Heart left ventricle (tissue), 16 donors: Measurements from ENCODE around the gene MT1H. TPM values are rescaled to one million over a fixed set of nuclear protein-coding genes. Genes with fewer than 3 reads are reported as not detected.
A peak's percentile ranks its signal among the peaks of the same experiment; 100 is the strongest.

Experiments
- ATAC-seq, 4 donors: fragments of 200-7000 bp; cut with Tn5 transposase; one replicate each; pipeline ENCODE4 v1.9.1; 2020 to 2022; ENCODE audit warnings: moderate library complexity in 4 of 4, mild to moderate bottlenecking in 3 of 4, moderate number of reproducible peaks in 1 of 4
- DNase-seq, 5 donors: peaks; one replicate each; pipeline ENCODE4 v3.0.0-alpha.2; 2020
- H3K27ac ChIP-seq, 12 donors: fragments of 200-600 bp; sonication (generic) in 4 of 12; one replicate each; pipeline versions ENCODE4 v1.5.0 to v1.8.0; 2016 to 2022; ENCODE audit warnings: mild to moderate bottlenecking in 2 of 12
- H3K27me3 ChIP-seq, 9 donors: fragments of 200-600 bp; sonication (generic) in 2 of 9; one replicate each; pipeline versions ENCODE4 v1.5.1 to v1.8.0; 2016 to 2022; ENCODE audit warnings: mild to moderate bottlenecking in 3 of 9
- H3K36me3 ChIP-seq, 9 donors: fragments of 200-600 bp; sonication (generic) in 2 of 9; one replicate each; pipeline versions ENCODE4 v1.5.0 to v1.8.0; 2018 to 2022; ENCODE audit warnings: mild to moderate bottlenecking in 2 of 9
- H3K4me1 ChIP-seq, 12 donors: fragments of 200-600 bp; sonication (generic) in 4 of 12; one replicate each; pipeline versions ENCODE4 v1.5.0 to v1.8.0; 2016 to 2022; ENCODE audit warnings: mild to moderate bottlenecking in 3 of 12
- H3K4me3 ChIP-seq, 12 donors: fragments of 200-600 bp; sonication (generic) in 4 of 12; one replicate each; pipeline versions ENCODE4 v1.5.0 to v1.8.0; 2017 to 2022; ENCODE audit warnings: mild to moderate bottlenecking in 9 of 12, moderate library complexity in 4 of 12
- H3K9me3 ChIP-seq, 12 donors: fragments of 200-600 bp; sonication (generic) in 4 of 12; one replicate each; pipeline versions ENCODE4 v1.5.0 to v1.8.0; 2016 to 2022; ENCODE audit warnings: mild to moderate bottlenecking in 1 of 12
- POLR2A ChIP-seq, 2 donors: fragments of 450-650 bp; IDR thresholded peaks; one replicate each; pipeline ENCODE4 v1.6.1; 2017; ENCODE audit warnings: antibody characterized with exemption in 2 of 2, mild to moderate bottlenecking in 2 of 2, moderate library complexity in 2 of 2
- WGBS, 4 donors: extraction: QIAGEN DNeasy Blood & Tissue Kit in 2 of 4; methylation state at CpG; one replicate each; pipeline versions ENCODE4 v1.1.5 to v1.1.7; 2013 to 2018; 5-methylcytosine and 5-hydroxymethylcytosine counted together
- intact Hi-C, 10 donors: fragments of 100-400 bp; cut with DNase I; formaldehyde crosslinking; loops; one replicate each; pipeline versions ENCODE4 v1.11.1 to v1.14.2; 2022
- polyA plus RNA-seq, 2 donors: library from polyadenylated mRNA; stranded (reverse); fragments of 200-250 nt; gene quantifications; one replicate each; pipeline ENCODE4 v1.2.3, GENCODE V29; 2013
- total RNA-seq, 9 donors: library from RNA; depleted of rRNA in 2 of 9; stranded (reverse); fragments of >200 nt in 2 of 9; fragmentation: NEBNext Ultra II Directional in 3 of 9; extraction: Animal tissue kit (Norgen Biotek cat#: 25700) in 3 of 9; gene quantifications; one replicate each; pipeline versions ENCODE4 v1.1.0 to v1.2.4, GENCODE V29; 2016 to 2023
- TF ChIP-seq, protein P1 (sequence below), 12 donors: fragments of 200-600 bp; sonication (generic) in 4 of 12; IDR thresholded peaks; one replicate each; pipeline versions ENCODE4 v1.5.0 to v1.8.0; 2018 to 2022; ENCODE audit warnings: antibody characterized with exemption in 12 of 12, mild to moderate bottlenecking in 5 of 12
- donor health status: ischemic (EF 13 %, LVEDD 7.1; RV severe dilation, severe dysfunction).
- donor health status: healthy with polysubstance abuse.
- donor health status: DM: no; HTN: yes; CAD: no.
- donor health status: DM: no; HTN: no; CAD: no.
- donor health status: ischemic (EF 25% LVEDD 6.9; RV normal size, moderate dysfunction).
- donor health status: ischemic (EF 25% LVEDD 5.7; RV mildly dilated, moderate dysfunction).
- donor health status: healthy.
- donor health status: DM: yes; HTN: yes; CAD: no.
- donor health status: ischemic (EF 35%, LVEDD 5.7; RV mildly dilated, moderate dysfunction).
- donor health status: nonischemic (EF 11% LVEDD 7.7; RV severe dilation, severe dysfunction).
- donor health status: DM: yes; HTN: yes; CAD: no.
- donor health status: PGD.
- donor health status: ischemic (EF 29% LVEDD 5.4; RV normal size, mild dysfunction).
- donor health status: nonischemic (EF 23%, LVEDD 6.1; RV moderate dilation, normal function).

MT1H gene
- total and polyA plus RNA-seq, 11 donors, result 2.2 to 3.1 TPM; not detected in 9

DNA sequence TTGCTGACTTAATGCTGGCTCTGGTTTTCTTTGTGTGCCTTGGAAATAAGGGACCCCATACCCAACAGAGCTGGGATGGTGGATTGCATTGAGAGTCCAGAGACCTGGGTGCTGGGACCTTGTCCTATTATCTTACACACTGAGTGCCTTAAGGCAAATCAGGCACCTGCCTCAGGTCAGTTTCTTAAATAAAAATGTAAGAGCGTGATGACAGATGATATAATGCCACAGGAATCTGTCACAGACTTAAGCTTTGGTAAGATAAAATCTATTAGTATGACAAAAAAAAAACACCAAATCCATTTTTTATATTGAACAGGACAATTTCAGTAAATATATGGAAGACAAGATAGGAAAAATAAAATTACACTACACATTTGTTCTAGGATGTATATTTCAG is 29.5 kb upstream of the MT1H start:
- H3K4me3 ChIP-seq, result no peak overlapping the region
- WGBS, 4 donors, result 80 to 93% (median 87%) methylated on average over 1 of the region's 1 CpG
- H3K9me3 ChIP-seq, result no peaks in the 10 kb centered on the region
- H3K4me1 ChIP-seq, result peaks cover 4 to 33% (median 18%) of the 10 kb centered on the region in 12 donors
- H3K27me3 ChIP-seq, result peaks cover 0 to 86% (median 35%) of the 10 kb centered on the region in 9 donors
- TF ChIP-seq, protein P1, sequence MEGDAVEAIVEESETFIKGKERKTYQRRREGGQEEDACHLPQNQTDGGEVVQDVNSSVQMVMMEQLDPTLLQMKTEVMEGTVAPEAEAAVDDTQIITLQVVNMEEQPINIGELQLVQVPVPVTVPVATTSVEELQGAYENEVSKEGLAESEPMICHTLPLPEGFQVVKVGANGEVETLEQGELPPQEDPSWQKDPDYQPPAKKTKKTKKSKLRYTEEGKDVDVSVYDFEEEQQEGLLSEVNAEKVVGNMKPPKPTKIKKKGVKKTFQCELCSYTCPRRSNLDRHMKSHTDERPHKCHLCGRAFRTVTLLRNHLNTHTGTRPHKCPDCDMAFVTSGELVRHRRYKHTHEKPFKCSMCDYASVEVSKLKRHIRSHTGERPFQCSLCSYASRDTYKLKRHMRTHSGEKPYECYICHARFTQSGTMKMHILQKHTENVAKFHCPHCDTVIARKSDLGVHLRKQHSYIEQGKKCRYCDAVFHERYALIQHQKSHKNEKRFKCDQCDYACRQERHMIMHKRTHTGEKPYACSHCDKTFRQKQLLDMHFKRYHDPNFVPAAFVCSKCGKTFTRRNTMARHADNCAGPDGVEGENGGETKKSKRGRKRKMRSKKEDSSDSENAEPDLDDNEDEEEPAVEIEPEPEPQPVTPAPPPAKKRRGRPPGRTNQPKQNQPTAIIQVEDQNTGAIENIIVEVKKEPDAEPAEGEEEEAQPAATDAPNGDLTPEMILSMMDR (IDR thresholded peaks at IDR 0.05), result no peak
- TF ChIP-seq POLR2A (IDR thresholded peaks at IDR 0.05), result no peak
- H3K27ac ChIP-seq, result no peak overlapping the region
- no peaks in the 10 kb centered on the region for H3K36me3 ChIP-seq
- intact Hi-C loops, result loop anchor here in 3 of 10 donors (5.0 kb wide), 1 partner anchor 33 kb away; the partner anchor contains the start of gene MT2A (in 3 of the 3)
- DNase-seq (no peak), ATAC-seq (no peak)

DNA sequence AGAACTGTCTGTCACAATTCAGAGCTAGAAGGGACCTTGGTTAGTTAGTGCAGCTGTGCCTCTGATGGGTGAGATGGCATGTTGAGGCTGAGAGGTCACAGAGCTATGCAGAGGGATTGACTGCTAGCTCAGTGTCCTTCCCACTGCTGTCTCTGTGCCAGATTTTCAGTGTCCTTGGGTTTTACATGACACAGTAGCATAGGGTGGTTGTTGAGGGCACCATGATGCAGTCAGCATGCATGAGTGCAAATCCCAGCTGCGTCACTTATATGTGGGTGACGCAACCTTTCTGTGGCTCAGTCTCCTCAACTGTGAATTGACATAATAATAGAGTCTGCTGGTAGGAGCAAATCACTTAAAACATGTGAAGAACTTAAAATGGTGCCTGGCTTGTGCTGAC is 28.4 kb upstream of the MT1H start:
- DNase-seq (no peak), ATAC-seq (no peak)
- H3K9me3 ChIP-seq, result no peaks in the 10 kb centered on the region
- H3K27ac ChIP-seq, result no peak overlapping the region
- no peaks in the 10 kb centered on the region for H3K36me3 ChIP-seq
- peaks cover 0 to 84% (median 30%) of the 10 kb centered on the region in 9 donors for H3K27me3 ChIP-seq
- H3K4me3 ChIP-seq, result no peak overlapping the region
- no peak for TF ChIP-seq POLR2A (IDR thresholded peaks at IDR 0.05)
- TF ChIP-seq, protein P1 (IDR thresholded peaks at IDR 0.05), result no peak
- 92 to 100% (median 98%) methylated on average over 2 of the region's 2 CpGs for WGBS, 4 donors
- peaks cover 0 to 28% (median 18%) of the 10 kb centered on the region in 12 donors for H3K4me1 ChIP-seq
- intact Hi-C loops, result loop anchor here in 3 of 10 donors (5.0 kb wide), 1 partner anchor 34 kb away; the partner anchor contains the start of gene MT2A (in 3 of the 3)

DNA sequence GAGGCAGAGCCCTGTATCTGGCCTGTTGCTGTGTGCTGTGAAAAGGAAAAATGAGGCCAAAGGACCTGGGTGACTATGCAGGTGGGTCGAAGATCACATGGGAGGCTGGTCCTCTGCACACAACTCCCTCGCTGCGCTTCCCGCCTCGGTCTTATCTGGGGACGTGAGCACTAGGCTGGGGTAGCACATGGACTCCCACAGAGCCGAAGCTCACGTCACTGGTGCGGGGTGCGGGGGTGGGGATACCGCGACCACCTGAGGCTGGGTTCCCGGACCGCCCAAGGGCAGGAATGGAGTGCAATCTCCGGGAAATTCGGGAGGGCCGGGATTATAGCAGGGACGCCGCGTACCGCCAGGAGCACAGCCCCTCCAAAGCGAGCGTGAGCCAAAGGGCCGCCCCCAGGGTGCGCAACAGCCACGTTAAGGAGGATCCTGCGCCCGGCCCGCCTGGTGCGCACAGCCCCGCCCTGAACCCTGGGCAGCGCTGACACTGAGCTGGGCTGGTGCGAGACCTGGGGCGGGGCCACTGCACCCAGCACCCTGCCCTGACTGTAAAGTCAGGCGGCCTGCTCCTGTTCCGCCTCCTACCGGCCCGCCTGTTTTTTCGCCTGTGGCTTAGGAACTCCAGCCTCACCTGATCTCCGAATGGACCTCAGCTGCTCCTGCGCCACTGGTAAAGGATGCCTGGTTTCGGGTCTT is 26.4 kb upstream of the MT1H start:
- WGBS, 4 donors, result 7 to 16% (median 11%) methylated on average over 15 to 42 of the region's 42 CpGs
- Histone ChIP-seq H3K4me1 (peaks cover 0 to 26% (median 16%) of the 10 kb centered on the region in 12 donors), H3K27me3 (peaks cover 0 to 86% (median 31%) of the 10 kb centered on the region in 9 donors), H3K27ac (peak overlapping the region in 4 of 12 donors; percentile 9 to 41 (median 36)), H3K36me3 (no peaks in the 10 kb centered on the region), H3K4me3 (peak overlapping the region in 10 of 12 donors; percentile 24 to 55 (median 43)), H3K9me3 (no peaks in the 10 kb centered on the region)
- TF ChIP-seq, protein P1 (IDR thresholded peaks at IDR 0.05), result peak; percentile 15 to 58 (median 42)
- no peak for TF ChIP-seq POLR2A (IDR thresholded peaks at IDR 0.05)
- ATAC-seq (peak; percentile 91 to 94 (median 92)), DNase-seq (peak; percentile 59 to 85 (median 79))
- intact Hi-C loops, result loop anchor here in 4 of 10 donors (2.0 to 5.0 kb wide), 2 partner anchors 26 to 36 kb away; partner anchors contain the start of genes MT2A (in 3 of the 4), MT1G (in 1 of the 4) and MT1H (in 1 of the 4)

DNA sequence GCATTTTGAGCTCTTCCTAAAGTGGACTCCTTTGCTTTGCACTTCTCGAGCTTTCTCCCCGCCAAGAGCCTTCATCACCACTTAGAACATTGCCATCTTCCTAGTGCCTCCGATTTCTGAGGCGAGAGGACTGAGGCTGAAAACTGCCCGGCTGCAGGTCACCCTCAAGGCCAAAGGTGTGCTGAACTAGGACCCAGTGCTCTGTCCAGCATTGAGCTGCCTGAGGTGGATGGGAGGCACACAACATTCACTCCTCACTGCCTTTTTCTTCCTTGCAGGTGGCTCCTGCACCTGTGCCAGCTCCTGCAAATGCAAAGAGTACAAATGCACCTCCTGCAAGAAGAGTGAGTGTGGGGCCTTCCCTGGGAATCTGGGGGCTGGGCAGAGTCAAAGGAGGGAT is 25.8 kb upstream of the MT1H start:
- no peaks in the 10 kb centered on the region for H3K9me3 ChIP-seq
- no peak for DNase-seq
- peaks cover 0 to 84% (median 30%) of the 10 kb centered on the region in 9 donors for H3K27me3 ChIP-seq
- intact Hi-C loops, result loop anchor here in 4 of 10 donors (2.0 to 5.0 kb wide), 2 partner anchors 25 to 37 kb away; partner anchors contain the start of genes MT2A (in 3 of the 4), MT1G (in 1 of the 4) and MT1H (in 1 of the 4)
- H3K36me3 ChIP-seq, result no peaks in the 10 kb centered on the region
- H3K27ac ChIP-seq, result no peak overlapping the region
- peaks cover 0 to 20% (median 12%) of the 10 kb centered on the region in 12 donors for H3K4me1 ChIP-seq
- ATAC-seq, result no peak
- 42 to 55% (median 47%) methylated on average over 5 of the region's 5 CpGs for WGBS, 4 donors
- peak overlapping the region in 9 of 12 donors; percentile 24 to 55 (median 43) for H3K4me3 ChIP-seq
- TF ChIP-seq POLR2A (IDR thresholded peaks at IDR 0.05), result no peak
- TF ChIP-seq, protein P1 (IDR thresholded peaks at IDR 0.05), result no peak
